GM18505 (cell line): ENCODE measurements around the gene FCGBP.

Experiments used
- ATAC-seq: cut with Tn5 transposase; IDR thresholded peaks from one replicate; pipeline ENCODE4 v1.9.1; 2021; ENCODE audit not compliant: unreplicated experiment
- POLR2A ChIP-seq: IDR thresholded peaks from 4 replicates; pipeline ENCODE4 v1.6.1; 2011; ENCODE audit warnings: borderline replicate concordance; ENCODE audit not compliant: insufficient read depth, insufficient read length; ENCODE audit errors: extremely low read depth

The FCGBP gene

DNA sequence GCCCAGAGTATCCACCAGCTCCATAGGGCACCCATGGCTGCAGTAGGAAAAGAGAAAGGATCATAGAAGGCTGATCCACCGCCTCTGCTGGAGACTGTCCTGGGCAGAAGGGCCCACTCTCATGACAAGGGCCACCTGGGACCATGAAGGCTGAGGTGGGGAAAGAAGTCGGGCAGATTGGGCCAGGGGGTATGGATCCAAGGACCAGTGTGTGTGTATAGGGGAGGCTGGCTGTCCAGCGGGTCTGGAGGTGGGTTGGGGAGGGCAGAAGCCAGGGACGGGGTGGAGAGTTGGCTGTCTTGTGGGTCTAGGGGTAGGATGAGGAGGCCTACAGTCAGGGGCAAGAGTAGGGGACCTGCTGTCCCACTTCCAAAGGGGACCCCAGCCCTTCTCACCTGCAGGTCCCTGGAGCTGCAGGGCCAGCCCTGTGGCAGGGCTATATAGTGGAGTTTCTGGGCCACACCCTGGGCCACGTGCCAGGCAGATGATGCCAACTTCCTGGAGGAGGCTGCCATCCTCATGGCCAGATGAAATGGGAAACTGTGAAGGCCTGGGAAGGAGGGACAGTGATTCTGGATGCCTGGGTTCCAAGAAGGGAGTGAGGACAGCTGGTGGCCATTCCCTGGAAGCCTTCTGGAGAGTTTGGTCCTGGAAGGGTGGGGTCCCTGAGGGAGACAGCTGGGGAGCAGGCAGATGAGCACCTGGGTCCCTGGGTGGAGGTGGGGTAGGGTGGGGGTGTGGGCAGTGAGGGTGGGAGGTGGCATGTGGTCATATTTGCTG is at the start of gene FCGBP:
TSS of gene FCGBP (minus strand) at position 51 of the 780 bp plus-strand sequence.
- no peak for ATAC-seq
- TF ChIP-seq POLR2A = no peak

DNA sequence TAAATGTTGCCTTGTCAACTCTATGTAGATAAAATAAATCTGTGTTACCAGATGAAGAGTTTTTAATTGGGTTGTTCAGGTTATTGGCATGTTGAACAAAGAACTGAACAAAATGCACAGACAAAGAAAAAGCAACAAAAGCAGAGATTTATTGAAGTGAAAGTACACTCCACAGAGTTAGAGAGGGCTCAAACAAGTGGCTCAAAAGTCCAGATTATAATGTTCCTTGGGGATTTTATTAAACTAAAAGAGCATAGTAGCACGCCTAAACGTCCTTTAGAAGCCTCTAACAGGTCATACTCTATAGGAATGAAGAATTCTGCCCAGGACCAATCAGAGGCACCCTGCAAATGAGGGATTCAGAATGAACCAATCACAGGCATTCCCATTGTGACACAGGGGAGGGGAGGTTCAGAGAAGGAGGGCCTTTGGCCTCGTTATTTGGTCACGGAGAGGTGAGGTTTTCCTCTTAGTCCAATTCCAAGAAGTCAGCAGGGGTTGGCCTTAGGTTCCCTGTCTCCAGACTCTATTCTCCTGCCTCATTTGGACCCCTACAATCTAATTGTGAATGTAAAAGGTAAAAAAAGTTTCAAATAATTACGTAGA is 49.4 kb upstream of the FCGBP start:
- TF ChIP-seq POLR2A = no peak
- ATAC-seq = no peak

DNA sequence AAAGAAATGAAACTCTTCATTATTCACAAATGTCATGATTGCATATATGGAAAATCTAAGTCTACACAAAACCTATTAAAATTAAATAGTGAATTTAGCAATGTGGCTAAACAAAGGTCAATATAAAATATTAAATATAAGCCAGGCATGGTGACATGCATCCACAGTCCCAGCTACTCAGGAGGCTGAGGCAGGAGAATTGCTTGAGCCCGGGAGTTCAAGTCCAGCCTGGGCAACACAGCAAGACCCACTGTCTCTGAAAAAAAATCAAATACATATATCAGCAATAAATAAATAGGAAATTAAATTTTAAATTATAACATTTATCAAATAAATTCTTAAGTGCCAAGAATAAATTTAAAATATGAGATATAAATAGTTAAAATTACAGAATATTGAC is 48.4 kb upstream of the FCGBP start:
- TF ChIP-seq POLR2A = no peak
- ATAC-seq = no peak

DNA sequence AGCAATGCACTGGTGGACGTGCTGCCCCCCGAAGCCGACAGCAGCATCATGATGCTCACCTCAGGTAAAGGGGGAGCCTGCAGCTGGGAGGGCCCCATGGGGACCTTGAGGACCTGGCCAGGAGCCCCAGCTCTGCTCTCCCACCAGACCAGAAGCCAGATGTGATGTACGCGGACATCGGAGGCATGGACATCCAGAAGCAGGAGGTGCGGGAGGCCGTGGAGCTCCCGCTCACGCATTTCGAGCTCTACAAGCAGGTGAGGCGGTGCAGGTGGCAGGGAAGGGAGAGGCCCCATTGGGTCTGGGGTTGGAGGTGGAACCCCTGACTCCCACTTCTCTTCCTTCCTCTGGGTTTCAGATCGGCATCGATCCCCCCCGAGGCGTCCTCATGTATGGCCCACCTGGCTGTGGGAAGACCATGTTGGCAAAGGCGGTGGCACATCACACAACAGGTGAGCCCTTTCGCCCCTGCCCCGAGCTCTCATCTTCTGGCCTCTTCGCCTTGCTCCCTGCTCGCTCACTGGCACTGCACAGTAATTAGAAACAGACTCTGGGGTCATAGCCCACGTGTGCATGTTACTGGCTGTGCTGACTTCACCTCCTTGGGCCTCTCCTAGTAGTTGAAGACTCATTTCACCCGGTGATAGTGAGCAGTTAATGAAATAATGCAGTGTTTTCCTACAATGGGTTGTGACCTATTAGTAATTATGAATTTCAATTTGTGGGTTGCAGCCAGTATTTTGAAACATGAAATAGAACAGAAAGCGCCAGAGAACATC is 40.1 kb upstream of the FCGBP start:
- TF ChIP-seq POLR2A = no peak
- no peak for ATAC-seq

DNA sequence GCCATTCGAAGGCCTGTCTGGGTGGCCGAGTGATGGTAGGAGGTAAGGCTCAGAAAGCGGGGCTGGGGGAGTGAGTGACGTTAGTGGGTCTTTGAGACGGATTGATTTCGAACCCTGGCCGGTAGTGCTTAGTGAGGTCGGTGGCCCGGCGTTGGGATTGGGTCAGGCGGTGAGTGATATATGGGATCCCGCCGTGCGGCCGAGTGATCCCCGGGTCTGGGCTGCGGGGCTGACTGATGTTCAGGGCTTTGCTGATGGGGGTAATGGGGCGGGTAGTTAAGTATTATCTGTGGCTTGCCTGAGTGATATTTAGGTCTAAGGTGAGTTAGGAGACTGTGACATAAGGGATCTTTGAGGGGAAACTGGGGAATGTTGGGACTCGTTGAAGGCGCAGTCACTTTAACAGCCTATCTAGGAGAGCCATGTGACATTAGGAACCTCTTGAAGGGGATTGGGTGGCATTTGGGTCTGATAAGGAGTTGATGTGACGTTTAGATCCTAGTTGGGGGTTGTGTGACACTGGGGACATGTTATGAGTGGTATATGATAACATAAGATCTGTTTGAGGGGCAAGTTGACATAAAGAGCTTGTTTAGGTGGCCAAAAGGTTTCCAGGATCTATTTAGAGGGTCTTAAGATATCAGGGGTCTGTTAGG is 37.1 kb upstream of the FCGBP start:
- no peak for ATAC-seq
- TF ChIP-seq POLR2A = no peak

DNA sequence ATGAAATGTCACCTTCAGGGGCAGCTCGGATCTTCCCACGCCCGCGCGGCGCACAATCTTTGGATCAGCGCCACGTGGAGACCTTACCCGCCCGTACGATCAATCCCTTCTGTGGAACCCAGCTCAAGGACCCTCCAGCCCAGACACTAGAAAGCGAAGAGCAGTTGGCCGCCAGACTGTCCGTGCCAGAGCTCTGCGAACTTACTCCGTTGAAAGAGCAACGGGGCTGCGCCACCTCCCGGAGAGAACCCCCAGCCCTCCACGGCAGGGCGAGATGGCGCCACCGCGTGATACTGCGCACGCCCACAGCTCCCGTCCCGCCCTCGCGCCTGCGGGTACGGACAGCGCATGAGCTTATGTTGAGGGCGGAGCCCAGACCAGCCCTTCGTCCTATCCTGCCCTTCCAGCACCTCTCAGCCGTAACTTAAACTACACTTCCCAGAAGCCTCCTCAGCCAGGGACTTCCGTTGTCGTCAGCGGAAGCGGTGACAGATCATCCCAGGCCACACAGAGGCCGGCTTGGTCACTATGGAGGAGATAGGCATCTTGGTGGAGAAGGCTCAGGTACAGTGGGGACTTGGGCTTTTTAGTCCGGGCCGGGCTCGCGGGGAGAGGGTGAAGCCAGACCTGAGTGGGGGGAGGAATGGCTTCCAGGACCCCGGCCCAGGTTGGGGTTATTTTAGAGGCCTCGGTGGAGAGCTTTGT is 36.4 kb upstream of the FCGBP start, which contains the start of gene PSMC4:
TSS of gene PSMC4 (plus strand) at position 491 of the 705 bp plus-strand sequence. CDS start at position 529, 38 bp downstream.
- TF ChIP-seq POLR2A = peak; percentile 83
- peak; percentile 91 for ATAC-seq

DNA sequence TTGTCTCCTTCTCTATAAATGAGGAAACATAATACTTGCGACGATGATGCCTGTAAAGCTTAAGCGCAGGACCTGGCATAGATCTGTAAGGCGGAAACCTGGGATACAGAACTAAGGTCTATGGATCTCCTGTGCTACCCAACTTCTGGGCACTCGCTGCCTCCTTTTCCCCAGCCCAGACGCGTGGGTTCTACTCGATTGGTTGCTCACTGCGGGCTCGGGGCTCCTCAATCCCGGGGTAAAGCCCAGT is 35.9 kb upstream of the FCGBP start:
- no peak for TF ChIP-seq POLR2A
- peak; percentile 28 for ATAC-seq

DNA sequence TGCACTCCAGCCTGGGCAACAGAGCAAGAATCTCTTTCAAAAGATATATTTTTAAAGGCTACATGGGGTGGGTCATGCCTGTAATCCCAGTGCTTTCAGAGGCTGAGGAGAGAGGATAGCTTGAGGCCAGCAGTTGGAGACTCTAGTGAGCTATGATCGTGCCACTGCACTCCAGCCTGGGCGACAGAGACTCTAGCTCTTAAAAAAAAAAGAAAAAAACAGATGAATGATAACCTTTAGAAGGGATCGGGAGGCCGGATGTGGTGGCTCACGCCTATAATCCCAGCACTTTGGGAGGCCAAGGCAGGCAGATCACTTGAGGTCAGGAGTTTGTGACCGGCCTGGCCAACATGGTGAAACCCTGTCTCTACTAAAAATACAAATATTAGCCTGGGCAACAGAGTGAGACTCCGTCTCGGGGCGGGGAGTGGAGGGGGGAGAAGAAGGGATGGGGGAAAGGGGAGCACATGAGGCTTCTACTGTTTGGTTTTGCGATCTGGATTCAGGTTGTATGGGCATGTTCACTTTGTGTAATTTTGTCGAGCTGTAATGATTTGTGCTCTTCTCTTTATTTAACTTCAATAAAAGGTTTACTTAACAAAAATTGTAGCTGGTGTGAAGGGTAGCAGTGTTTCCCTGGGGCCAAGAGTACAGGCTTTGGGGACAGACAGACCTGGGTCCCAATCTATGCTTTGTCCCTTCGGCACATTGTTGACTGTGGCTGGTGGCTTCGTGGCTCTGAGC is 35.4 kb upstream of the FCGBP start:
- TF ChIP-seq POLR2A = no peak
- ATAC-seq = no peak

DNA sequence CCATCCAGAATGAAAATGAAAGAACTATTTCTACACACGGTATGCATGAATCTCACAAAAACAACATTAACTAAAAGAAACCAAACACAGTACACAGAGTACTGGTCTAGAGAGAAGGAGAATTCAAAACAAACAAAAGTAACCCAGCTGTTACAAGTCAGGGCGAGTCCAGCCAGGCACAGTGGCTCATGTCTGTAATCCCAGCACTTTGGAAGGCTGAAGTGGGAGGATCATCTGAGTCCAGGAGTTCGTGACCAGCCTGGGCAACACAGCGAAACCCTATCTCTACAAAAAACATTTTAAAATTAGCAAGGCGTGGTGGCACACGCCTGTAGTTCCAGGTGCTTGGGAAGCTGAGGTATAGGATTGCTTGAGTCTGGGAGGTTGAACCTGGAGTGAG is 34.8 kb upstream of the FCGBP start:
- TF ChIP-seq POLR2A = no peak
- no peak for ATAC-seq

DNA sequence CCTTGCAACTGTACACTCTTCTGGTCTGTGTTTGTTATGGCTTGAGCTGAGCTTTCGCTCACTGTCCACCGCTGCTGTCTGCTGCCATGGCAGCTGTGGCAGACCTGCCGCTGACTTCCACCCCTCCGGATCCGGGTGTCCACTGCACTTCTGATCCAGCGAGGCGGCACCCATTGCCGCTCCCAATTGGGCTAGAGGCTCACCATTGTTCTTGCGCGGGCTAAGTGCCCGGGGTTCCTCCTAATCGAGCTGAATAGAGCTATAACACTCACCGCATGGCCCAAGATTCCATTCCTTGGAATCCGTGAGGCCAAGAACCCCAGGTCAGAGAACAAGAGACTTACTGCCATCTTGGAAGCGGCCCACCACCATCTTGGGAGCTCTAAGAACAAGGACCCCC is 34.4 kb upstream of the FCGBP start:
- TF ChIP-seq POLR2A = no peak
- ATAC-seq = no peak

DNA sequence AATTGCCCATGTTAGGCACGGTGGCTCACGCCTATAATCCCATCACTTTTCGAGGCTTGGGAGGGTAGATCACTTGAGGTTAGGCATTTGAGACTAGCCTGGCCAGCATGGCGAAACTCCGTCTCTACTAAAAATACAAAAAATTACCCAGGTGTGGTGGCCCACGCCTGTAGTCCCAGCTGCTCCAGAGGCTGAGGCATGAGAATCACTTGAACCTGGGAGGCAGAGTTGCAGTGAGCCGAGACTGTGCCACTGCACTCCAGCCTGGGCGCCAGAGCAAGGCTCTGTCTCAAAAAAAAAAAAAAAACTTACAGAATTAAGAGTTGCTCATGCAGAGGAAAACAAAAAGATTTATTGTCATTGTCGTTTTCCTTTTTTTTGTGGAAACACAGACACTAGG is 33.1 kb upstream of the FCGBP start:
- ATAC-seq = no peak
- no peak for TF ChIP-seq POLR2A

DNA sequence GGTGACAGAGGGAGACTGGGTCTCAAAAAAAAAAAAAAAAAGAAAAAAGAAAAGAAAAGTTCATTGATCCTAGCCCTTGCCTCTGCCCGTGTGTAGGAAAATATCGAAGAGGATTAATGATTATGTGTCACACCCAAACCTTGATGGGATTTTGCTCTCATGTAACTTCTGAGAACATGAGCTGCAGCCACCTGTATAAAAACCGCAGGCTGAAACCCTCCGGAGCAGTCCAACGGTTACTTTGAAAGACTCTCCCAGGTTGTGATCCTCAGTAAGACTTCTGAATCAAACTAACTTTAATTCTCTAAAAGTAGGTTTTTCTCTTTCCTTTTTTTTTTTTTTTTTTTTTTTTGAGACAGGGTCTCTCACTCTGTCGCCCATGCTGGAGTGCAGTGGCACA is 32.2 kb upstream of the FCGBP start:
- no peak for TF ChIP-seq POLR2A
- no peak for ATAC-seq
